Fibroblast of skin of right quadriceps (primary cell): ENCODE data around the gene ALOX12B.
"Not testable (repeated sequence)": the region's sequence is repeated elsewhere in the genome, so short reads cannot be mapped to it uniquely, and the experiment has no call there.

Experiments used
- DNase-seq: peaks from one replicate; pipeline ENCODE4 v3.0.0-alpha.2; 2013

The ALOX12B gene

DNA sequence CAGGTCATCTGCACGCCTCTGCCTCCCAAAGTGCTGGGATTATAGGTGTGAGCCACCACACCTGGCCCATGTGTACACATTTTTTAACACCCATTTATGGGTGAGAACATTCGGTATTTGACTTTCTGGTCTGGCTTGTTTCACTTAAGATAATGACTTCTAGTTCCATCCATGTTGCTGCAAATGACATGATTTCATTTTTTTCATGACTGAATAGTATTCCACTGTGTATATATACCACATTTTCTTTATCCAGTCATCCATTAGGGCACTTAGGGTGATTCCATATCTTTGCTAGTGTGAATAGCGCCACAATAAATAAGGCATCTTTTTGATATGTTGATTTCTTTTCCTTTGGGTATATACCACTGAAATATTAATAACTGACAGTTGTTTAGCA lies 5.6 kb downstream of the ALOX12B start:
- DNase-seq = no peak

DNA sequence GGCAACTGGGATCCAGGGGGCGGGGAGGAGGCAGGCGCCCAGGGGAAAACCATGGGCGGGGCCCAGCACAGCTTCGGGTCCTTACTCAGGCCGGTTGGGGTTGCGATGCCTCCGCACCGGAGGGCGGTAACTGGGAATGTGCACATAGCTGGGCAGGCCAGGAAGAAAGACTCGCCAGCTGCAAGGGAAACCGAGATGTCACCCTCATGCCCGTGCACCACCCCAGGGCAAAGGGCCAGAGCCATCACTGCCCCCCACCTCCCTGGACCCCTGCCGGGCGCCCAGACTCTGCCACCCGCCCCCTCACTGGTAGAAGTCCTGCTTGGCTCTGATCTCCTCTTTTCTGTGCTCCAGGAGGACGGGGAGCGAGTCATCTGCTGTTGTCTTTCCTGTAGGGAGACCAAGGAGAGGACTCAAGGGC lies 6.7 kb downstream of the ALOX12B start:
- no peak for DNase-seq

DNA sequence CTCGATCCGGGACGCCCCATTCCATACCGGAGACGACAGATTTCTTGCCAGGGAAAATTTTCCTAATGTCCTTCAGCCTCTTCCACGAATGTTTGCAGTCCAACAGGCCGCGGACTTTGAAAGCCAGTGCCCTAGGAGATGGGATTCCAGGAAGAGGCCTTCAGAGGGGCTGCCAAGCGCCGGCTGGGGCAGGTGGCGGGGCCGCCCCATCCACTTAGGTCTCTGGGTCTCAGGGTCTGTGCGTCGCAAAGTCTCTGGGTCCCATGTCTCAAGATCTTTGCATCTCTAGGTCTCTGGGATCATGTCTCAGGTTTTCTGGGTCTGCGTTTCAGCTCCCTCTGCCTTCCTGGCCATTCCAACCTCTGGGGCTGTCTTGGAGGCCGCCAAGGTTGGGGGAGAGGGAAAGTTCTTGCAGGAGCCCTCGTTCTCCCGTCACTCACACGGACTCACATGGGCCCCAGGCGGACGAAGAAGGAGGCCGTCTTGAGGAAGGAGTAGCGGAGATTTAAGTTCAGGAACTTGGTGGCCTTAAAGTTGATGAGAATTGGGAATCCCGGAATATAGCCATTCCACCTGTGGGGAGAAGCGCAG lies 7.2 kb downstream of the ALOX12B start:
- DNase-seq = no peak

DNA sequence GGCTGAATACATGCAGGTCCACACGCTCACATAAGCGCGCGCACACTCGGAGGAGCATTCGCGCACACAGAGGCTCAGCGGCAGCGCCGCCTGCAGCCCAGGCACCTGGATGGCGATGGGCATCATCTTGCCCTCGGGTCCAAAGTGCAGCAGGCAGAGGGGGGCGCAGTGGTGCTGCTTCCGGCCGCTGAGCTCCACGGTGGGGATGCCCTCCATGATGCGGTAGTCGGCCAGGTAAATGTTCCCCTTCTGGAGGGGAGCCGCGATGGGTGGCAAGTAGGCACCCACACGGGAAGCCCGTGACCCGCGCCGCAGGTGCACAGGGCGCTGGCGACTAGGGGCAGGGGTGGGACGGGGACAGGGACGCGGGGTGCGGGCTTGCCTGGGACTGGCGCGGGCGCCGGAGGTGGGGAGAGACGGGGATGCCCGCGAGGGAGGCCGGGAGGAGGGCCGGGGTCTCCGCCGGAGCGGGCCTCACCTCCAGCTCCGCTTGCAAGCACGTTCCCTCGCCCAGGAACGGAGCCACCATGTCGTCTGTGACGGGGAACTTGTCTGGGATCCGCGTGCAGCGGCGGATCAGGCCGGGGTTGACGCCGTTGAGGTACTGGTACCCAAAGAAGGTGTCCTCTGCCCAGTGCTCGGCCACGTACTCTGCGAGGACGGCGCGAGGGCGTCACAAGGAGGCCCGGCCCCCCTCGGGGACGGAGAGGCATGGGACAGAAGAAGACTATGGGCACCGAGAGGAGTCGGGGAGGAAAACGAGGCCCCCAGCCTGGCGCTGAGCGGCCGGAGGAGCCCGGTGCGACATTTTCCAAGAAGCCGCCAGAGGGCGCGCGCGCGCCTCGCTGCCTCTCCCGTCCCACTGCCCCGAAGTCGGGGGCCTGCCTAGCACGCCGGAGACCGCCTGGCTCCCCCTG lies 8.0 kb downstream of the ALOX12B start:
- peak; percentile 38 for DNase-seq

DNA sequence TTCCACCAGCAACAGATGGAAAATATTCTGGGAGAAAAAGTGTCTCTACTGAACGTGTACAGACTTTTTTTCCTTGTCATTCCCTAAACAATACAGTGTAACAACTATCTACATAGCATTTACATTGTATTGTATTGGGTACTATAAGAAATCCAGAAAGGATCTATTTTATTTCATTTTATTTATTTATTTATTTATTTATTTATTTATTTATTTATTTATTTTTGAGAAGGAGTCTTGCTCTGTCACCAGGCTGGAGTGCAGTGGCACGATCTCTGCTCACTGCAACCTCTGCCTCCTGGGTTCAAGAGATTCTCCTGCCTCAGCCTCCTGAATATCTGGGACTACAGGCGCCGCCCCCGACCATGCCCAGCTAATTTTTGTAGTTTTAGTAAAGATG lies 9.6 kb downstream of the ALOX12B start:
- DNase-seq = not testable (repeated sequence)

DNA sequence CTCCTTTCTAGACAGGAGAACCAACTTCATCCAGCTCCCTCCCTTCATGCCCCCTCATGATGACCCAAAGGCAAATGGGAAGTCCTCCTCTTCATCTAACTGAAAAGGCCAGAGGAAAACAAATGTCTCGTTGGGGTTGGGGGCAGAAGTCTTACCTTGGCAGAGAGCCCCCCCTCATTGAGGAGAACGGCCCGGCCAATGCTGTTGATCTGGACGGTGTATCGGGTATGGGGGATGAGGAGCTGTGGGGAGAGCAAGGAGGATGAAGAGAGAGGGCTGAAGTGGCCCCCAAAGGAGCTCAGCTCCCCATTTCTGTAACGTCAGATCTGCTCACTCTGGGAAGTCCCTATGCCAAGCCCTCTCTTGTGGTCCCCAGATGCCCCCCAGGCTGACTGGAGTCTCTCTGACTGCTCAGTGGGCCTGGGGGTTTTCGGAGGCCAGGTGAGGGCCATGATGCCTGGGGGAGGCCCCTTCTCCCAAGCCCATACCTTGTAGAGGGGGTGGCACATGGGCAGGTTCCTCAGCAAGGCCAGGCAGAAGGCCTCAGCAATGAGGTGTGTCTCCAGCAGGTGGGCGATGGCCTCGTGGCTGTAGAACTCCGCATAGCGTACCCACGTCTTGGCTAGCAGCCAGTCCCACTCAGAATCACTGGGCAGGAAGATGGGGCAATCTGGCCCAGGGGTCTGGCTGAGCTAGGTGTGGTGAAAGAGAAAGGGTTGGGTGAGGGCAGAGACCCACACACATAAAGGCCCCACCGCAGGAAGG lies 10.8 kb downstream of the ALOX12B start:
- DNase-seq = no peak

DNA sequence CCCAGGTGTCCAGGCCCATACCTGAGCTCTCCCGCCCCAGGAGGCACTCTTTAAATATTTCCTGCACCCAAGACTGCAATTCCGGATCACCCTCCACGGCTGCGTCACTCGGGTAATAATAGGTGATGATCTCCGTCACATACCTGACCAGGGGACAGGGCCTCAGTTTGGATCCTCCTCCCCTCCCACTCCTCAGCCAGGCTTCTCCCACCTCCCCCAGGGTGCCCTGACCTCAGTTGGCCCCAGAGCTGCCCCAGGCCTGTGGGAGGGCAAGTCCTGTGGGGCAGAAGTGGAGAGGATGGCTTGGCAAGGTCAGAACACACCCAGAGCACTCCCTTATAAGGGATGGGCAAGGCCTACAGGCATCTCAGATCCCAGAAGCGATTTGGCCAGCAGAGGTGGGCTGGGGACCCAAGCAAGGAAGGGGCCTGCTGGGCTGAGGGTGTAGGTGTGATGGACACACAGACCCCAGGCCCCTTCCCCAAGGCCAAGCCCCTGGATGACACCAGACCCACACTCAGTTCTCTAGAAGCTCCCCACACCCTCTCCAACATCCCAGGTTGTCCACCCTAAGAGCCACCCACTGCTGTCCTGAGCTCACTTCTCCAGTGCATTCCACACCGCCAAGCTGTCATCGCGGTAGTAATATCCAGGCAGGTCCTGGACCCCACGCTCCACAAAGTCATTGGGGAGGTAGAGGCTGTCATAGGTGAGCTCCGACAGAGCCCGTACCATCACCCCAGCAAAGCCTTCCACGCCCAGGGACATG lies 11.8 kb downstream of the ALOX12B start:
- no peak for DNase-seq

DNA sequence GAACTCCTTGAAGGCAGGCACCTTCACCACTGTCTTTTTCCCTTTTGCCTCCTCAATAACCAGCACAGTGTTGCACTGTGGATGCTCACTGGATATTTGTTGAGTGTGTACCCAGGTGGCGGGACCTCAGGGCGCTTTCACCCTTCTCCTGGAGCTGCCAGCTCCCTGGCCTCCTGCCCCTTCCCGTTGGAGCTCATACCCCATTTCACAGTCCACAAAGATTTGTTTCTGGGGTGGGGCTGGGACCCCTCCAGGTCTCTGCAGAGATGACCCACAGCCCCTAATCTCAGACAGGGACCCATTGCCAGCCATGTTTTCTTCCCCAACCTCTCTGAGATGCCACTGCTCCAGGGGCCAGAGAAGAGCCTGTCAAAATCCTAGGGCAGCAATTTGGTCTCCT lies 12.4 kb downstream of the ALOX12B start:
- DNase-seq = no peak

DNA sequence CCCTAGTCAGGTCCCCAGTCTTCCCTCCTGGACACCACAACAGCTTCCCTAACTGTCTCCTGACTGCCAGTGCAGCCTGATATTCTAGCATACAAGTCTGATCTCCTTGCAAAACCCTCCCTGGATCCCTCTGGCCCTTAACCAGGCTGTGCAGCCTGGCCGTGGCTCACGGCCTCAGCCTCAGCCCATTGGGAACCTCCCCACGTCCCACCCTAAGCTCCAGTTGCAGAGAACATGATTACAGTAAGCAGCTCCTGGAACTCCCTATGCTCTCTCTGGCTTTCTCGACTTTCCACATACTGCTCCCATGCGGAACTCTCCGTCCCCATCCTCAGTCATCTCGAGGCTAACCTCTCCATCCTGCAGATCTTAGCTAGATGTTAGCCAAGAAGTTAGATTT lies 13.0 kb downstream of the ALOX12B start:
- DNase-seq = no peak

DNA sequence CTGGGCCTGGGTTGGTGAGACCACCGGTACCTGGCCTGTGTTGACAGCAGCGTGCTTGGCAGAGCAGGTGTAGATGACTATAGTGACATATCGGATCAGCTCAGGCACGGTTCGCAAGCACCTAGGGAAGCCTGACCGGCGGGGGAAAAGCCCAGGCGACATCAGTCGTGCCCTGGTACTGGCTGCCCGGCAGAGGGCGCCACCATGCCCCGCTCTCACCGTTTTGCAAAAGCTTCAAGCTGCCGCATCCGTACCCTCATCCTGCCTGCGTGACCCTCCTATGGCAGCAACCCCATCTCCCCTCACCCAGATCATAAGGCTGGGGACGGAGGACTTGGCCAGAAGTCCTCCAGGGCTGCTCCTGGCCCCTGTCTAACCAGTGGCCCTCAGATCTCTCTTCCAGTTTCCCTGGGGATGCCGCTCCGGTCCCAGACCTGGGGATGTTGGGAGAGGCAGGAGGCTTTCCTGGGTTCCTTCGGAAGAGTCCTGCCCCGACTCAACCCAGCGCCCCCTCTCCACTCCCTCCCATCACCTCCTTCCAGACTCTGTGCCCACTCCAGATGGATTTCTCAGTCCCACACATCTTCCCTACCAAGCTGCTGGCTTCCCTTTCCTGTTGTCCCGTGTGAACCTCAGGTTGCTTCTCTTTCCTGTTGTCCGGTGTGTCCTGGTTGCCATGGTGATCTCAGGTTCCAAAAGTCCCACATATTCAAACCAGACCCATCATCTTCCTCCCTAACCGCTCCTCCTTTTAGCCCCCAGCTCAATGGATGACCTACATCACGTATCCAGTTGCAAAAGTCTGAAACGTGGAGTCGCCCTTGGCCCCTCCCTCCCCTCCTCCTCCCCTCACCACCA lies 13.7 kb downstream of the ALOX12B start:
- DNase-seq = peak; percentile 23

DNA sequence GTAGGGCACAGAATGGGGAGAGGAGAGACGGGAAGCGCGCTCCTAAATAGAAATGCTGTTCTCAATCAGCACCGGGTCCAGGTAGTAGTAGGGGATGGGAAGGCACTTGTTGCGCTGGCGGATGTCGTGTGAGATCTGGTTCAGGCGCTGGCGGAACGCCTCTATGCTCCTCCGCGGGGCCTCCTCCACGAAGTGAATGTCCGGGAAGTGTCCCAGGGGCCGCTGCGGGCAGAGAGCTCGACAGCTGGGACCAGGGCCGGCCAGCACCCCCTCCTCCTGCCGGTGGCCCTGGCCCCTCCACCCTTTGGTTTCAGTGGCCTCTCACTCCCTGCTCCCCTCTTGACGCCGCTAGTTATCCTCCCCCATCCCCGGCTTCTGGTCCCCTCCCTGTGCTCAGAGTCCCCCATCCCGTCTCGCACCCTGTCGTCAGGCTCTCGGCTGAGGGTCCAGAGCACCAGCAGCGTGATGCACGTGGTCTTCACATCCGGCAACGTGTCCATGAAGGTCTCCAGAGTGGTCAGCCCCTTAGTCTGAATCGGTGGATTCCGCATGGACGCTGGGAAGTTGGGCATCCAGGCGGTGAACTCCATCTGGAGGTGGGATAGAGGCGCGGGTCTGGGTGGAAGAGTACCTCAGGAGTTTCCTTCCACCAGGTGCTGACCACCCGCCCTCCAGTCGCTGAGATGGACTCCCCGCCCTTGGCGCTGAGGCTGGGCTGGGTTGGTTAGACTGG lies 14.6 kb downstream of the ALOX12B start:
- DNase-seq = no peak

DNA sequence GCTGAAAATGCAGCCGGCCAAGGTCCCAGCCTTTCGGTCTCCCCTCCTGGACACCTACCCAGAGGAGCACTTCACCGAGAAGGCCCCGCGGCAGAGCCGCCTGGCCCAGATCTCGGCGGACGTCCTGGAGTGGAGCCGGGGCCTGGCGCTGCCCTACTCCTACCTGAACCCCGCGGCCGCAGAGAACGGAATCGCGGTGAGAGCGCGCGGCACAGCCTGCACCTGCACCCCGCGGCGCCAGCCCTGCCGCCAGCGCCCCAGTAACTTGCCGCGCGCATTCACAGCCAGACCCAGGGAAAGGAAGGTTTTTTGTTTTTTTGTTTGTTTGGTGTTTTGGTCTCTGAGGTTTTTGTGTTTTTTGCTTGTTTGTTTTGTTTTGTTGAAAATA lies 15.2 kb downstream of the ALOX12B start:
- DNase-seq = no peak

DNA sequence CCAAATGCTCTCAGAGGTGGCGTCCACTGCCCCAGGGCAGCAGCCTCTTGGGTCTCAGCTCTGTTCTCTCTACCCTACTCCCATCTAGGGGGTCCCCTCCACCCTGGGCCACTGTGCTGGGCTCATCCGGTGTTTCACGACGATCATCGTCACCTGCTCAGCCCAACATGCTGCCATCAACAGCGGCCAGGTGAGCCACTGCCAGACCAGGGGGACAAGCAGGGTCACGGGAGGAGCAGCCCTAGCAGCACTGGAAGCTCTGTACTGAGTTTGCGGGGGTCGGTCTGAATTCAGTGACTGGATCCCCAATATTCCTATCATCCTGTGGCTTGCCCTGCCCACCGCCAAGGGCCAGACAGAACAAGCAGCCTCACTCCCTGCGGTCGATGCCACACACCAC lies 16.0 kb downstream of the ALOX12B start:
- DNase-seq = no peak

DNA sequence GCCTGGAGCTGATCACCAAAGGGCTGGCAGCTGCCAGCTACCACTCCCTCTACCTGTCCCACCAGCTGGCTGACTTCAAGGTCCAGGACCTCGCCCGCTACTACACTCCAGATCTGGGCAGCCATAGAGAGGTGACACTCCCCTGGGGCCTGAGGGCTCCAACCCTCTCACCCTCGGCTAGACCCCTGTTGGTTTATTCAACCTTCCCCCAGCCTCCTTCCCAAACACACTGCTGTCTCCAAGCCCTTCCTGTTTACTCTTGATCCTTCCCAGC lies 18.0 kb downstream of the ALOX12B start:
- no peak for DNase-seq

DNA sequence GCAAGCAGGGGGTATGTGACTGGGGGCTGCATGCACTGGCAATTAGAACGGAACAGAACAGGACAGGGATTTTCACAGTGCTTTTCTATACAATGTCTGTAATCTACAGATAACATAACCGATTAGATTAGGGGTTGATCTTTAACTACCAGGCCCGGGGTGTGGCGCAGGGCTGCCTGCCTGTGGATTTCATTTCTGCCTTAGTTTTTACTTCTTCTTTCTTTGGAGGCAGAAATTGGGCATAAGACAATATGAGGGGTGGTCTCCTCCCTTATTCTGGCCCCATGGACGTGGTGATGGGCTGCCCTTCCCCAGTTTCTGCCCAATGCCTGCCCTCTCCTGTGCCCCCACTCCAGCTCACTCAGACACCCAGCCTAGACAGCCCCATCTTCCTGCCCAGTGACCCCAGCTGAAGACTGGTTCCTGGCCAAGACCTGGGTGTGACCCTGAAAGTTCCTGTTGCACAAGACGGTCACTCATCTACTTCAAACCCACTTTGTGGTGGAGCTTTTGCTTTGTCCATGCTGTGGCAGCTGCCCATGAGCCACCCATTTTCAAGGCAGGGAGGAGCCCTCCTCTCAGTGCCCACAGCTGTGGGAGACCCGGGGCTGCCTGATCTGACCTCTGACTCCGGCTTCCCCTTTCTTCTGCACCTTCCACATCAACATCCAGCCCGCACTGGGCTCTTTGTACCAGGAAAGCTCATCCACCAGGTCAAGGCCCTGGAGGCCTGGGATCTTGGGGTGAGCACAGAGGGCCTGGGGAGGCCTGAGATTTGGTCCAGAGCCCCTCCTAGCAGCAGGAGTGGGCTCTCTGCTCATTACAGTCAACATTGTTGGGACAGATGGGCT lies 18.6 kb downstream of the ALOX12B start:
- no peak for DNase-seq

DNA sequence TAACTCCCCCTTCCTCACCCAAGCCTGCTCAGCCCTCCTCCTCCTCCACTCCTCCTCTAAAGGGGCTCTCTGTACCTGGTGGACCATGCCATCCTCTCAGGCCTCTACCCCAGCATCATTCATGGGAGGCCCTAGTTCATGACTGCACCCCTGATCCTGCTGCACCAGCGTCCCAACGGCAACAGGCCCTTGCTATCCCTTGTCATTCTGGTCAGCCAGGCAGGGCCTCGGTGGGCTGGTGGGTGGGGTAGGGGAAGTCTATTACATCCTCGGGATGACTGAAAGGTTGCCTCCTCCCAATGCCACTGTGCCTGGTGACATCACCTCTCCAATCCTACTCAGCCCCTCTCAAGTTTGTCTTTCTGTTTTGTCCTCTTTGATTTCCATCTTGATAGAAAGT lies 19.7 kb downstream of the ALOX12B start:
- DNase-seq = no peak

DNA sequence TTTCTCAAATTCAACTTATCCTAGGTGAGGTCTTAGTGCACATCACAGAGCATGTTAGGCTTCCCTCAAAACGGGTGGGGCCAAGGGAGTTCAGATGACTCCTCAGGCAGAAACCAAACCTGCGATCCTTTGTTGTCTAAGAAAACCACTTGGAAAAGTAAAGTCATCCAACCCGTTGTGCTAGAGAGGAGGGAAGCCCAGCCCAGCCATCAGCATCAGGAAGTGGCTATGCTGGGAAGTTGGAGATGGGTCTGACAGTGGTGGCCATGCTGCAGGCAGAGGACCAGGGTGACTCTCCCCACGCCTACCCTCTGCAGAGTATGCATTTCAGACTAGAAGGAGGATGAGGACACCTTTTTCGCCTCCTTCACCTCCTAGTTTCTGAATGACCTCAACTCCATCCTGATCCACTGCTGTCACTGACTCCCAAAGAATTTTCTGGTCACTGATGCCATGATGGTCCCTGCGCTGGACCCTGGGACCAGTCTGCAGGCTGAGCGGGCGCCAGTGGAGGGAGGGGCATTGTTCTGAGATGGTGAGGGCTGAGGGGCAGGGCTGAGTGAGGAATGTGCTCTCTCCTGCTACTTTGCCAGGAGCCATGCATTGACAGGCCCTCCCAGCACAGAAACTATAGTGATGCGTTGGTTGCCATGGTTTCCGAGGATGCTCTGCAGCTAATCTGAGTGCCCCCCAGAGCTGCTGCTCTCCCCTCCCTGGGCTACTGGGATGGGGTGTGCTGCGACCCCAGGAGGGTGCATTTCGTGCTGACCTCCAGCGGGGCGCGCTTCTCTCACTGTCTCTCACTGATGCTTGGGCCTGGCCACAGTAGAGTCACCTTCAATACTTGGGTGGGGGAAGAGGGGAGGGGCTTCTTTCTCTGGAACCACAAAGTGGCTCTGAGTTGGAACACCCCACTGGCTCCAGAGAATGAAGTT lies 20.4 kb downstream of the ALOX12B start:
- DNase-seq = no peak

DNA sequence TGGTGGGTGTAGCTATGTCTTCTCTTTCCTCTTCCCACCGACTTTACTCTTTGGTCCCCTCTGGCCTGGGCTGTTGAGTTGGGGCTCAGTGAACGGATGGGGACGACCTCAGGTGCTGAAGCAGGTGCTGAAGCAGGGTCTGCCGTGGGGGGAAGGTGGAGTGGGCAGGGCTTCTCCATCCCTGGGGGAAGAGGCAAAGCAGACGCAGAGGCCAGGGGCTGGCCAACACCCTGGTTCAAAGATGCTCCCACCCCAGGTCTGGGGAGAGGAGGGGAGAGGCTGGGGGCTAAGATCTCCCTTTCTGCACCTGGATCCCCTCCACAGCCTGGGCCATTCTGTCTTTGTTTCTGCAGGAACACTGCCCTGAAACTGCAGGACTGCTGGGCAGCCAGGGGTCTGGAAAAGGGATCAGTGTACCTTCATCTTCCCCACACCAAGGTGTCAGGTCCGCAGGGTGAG lies 22.9 kb downstream of the ALOX12B start:
- no peak for DNase-seq
